H9 (cell line): Measurements from ENCODE around the gene BHLHE23. TPM values are rescaled to one million over a fixed set of nuclear protein-coding genes. Genes with fewer than 3 reads are reported as not detected.

Experiments used
- DNase-seq: peaks from one replicate; pipeline ENCODE4 v3.0.0-alpha.2; 2017
- H2AFZ ChIP-seq: one replicate; pipeline ENCODE4 v1.6.1; 2013; ENCODE audit warnings: mild to moderate bottlenecking, low read length, control low read depth, moderate library complexity
- H2AK5ac ChIP-seq: 2 replicates; pipeline ENCODE4 v1.6.1; 2013; ENCODE audit warnings: low read length, control low read depth, mixed read lengths; ENCODE audit not compliant: insufficient read length
- H2BK120ac ChIP-seq: one replicate; pipeline ENCODE4 v1.6.1; 2013; ENCODE audit warnings: low read depth, mild to moderate bottlenecking, low read length, control low read depth, inconsistent platforms; ENCODE audit not compliant: poor library complexity, severe bottlenecking
- H2BK12ac ChIP-seq: 2 replicates; pipeline ENCODE4 v1.6.1; 2013; ENCODE audit warnings: low read length, control low read depth, mixed read lengths, low read depth; ENCODE audit not compliant: insufficient read length
- H2BK15ac ChIP-seq: 2 replicates; pipeline ENCODE4 v1.6.1; 2013; ENCODE audit warnings: low read depth, low read length, control low read depth
- H2BK20ac ChIP-seq: one replicate; pipeline ENCODE4 v1.6.1; 2013; ENCODE audit warnings: low read depth, mild to moderate bottlenecking, low read length, control low read depth, inconsistent platforms; ENCODE audit not compliant: poor library complexity, severe bottlenecking
- H2BK5ac ChIP-seq: 2 replicates; pipeline ENCODE4 v1.6.1; 2013; ENCODE audit warnings: low read length, control low read depth, mixed read lengths; ENCODE audit not compliant: insufficient read length
- H3K14ac ChIP-seq: 2 replicates; pipeline ENCODE4 v1.6.1; 2013; ENCODE audit warnings: low read length, control low read depth; ENCODE audit not compliant: insufficient read depth
- H3K18ac ChIP-seq: 2 replicates; pipeline ENCODE4 v1.6.1; 2013; ENCODE audit warnings: low read depth, mild to moderate bottlenecking, mixed read lengths, low read length, control low read depth; ENCODE audit not compliant: insufficient read length
- H3K23ac ChIP-seq: 2 replicates; pipeline ENCODE4 v1.6.1; 2013; ENCODE audit warnings: low read length, control low read depth, mixed read lengths, low read depth; ENCODE audit not compliant: insufficient read length
- H3K23me2 ChIP-seq: 2 replicates; pipeline ENCODE4 v1.6.1; 2013; ENCODE audit warnings: low read depth, mild to moderate bottlenecking, mixed read lengths, low read length, control low read depth; ENCODE audit not compliant: insufficient read length, poor library complexity, severe bottlenecking
- H3K27ac ChIP-seq: 2 replicates; pipeline ENCODE4 v1.5.1; 2013; ENCODE audit warnings: low read length, control low read depth, mixed read lengths, low read depth; ENCODE audit not compliant: insufficient read length
- H3K27me3 ChIP-seq: 2 replicates; pipeline ENCODE4 v1.6.1; 2013; ENCODE audit warnings: low read length, control low read depth, inconsistent platforms; ENCODE audit not compliant: insufficient read depth
- H3K4ac ChIP-seq: 2 replicates; pipeline ENCODE4 v1.6.1; 2013; ENCODE audit warnings: low read depth, mild to moderate bottlenecking, control low read depth, inconsistent platforms, low read length, moderate library complexity
- H3K4me1 ChIP-seq: 2 replicates; pipeline ENCODE4 v1.6.1; 2013; ENCODE audit warnings: low read length, control low read depth, inconsistent platforms; ENCODE audit not compliant: insufficient read depth
- H3K4me2 ChIP-seq: 2 replicates; pipeline ENCODE4 v1.6.1; 2013; ENCODE audit warnings: low read length, control low read depth, mixed read lengths; ENCODE audit not compliant: insufficient read length, insufficient read depth
- H3K56ac ChIP-seq: 2 replicates; pipeline ENCODE4 v1.6.1; 2013; ENCODE audit warnings: low read depth, mild to moderate bottlenecking, mixed read lengths, low read length, control low read depth; ENCODE audit not compliant: insufficient read length
- H3K79me1 ChIP-seq: 2 replicates; pipeline ENCODE4 v1.6.1; 2013; ENCODE audit warnings: low read depth, mild to moderate bottlenecking, moderate library complexity, low read length, control low read depth, inconsistent platforms; ENCODE audit not compliant: insufficient read depth, poor library complexity, severe bottlenecking
- H3K79me2 ChIP-seq: 2 replicates; pipeline ENCODE4 v1.6.1; 2013; ENCODE audit warnings: low read length, control low read depth, inconsistent platforms; ENCODE audit not compliant: insufficient read depth
- H3K9ac ChIP-seq: 2 replicates; pipeline ENCODE4 v1.6.1; 2013; ENCODE audit warnings: low read length, control low read depth, mixed read lengths; ENCODE audit not compliant: insufficient read length; ENCODE audit errors: extremely low read depth
- H3K9me3 ChIP-seq: one replicate; pipeline ENCODE4 v1.6.1; 2013; ENCODE audit warnings: low read depth, low read length, inconsistent platforms; ENCODE audit not compliant: control insufficient read depth
- H3T11ph ChIP-seq: one replicate; pipeline ENCODE4 v1.6.1; 2013; ENCODE audit warnings: mild to moderate bottlenecking, low read length, control low read depth, inconsistent platforms
- H4K20me1 ChIP-seq: one replicate; pipeline ENCODE4 v1.6.1; 2013; ENCODE audit not compliant: control insufficient read depth, insufficient read length, insufficient read depth
- H4K5ac ChIP-seq: 2 replicates; pipeline ENCODE4 v1.6.1; 2013; ENCODE audit warnings: low read depth, mild to moderate bottlenecking, mixed read lengths, low read length, control low read depth; ENCODE audit not compliant: insufficient read length
- H4K8ac ChIP-seq: replicated peaks from 2 replicates; pipeline ENCODE4 v1.6.1; 2013; ENCODE audit warnings: low read length, control low read depth, mixed read lengths, low read depth; ENCODE audit not compliant: insufficient read length
- H4K91ac ChIP-seq: 2 replicates; pipeline ENCODE4 v1.6.1; 2013; ENCODE audit warnings: low read depth, mild to moderate bottlenecking, moderate library complexity, mixed read lengths, low read length, control low read depth; ENCODE audit not compliant: insufficient read length
- H3K27ac Mint-ChIP-seq, 3 experiments: 2 replicates in 2 of 3; 3 replicates in 1 of 3; pipeline ENCODE4 v1.8.0; 2020 to 2021; ENCODE audit warnings: mixed read lengths in 3 of 3, mild to moderate bottlenecking in 1 of 3, moderate library complexity in 1 of 3
- H3K27me3 Mint-ChIP-seq: 2 replicates; pipeline ENCODE4 v1.8.0; 2021; ENCODE audit warnings: low read depth, mild to moderate bottlenecking, moderate library complexity, mixed read lengths
- H3K36me3 Mint-ChIP-seq, 3 experiments: 2 replicates in 2 of 3; 3 replicates in 1 of 3; pipeline ENCODE4 v1.8.0; 2020 to 2021; ENCODE audit warnings: low read depth in 3 of 3, mixed read lengths in 3 of 3; ENCODE audit not compliant: insufficient read depth in 1 of 3
- H3K4me1 Mint-ChIP-seq, 2 experiments: 2 replicates each; pipeline ENCODE4 v1.8.0; 2020; ENCODE audit warnings: mixed read lengths in 2 of 2
- H3K4me3 Mint-ChIP-seq, 2 experiments: 2 replicates in 1 of 2; 3 replicates in 1 of 2; pipeline ENCODE4 v1.8.0; 2020 to 2021; ENCODE audit warnings: mild to moderate bottlenecking in 2 of 2, mixed read lengths in 2 of 2, moderate library complexity in 1 of 2
- H3K9me3 Mint-ChIP-seq, 2 experiments: 2 replicates in 1 of 2; 3 replicates in 1 of 2; pipeline ENCODE4 v1.8.0; 2020; ENCODE audit warnings: mild to moderate bottlenecking in 2 of 2, mixed read lengths in 2 of 2, moderate library complexity in 1 of 2
- CTCF ChIP-seq: fragments of 200-600 bp; sonication (generic); conservative IDR thresholded peaks from 3 replicates; pipeline ENCODE4 v1.8.0; 2021; ENCODE audit warnings: antibody characterized with exemption, mild to moderate bottlenecking
- WGBS: extraction: QIAGEN DNeasy Blood & Tissue Kit; methylation state at CpG from one replicate; pipeline ENCODE4 v1.1.7; 2013; ENCODE audit warnings: missing lambda C conversion rate, low lambda C conversion rate, mixed read lengths; ENCODE audit not compliant: insufficient read length; ENCODE audit errors: extremely low coverage; 5-methylcytosine and 5-hydroxymethylcytosine counted together
- total RNA-seq: library from RNA; stranded (reverse); gene quantifications from 2 replicates; pipeline ENCODE4 v1.2.1, GENCODE V29; 2021

Gene BHLHE23
- total RNA-seq, 1 experiment from 2014 or later, result 0.35 TPM

GRCh38 chr20:62956387-62957135 lies 50.2 kb downstream of the BHLHE23 start:
- H3K79me2 ChIP-seq, result no peaks in the 10 kb centered on the region; the same call in 1 of the 2 replicates
- Mint-ChIP-seq H3K9me3 (no peaks in the 10 kb centered on the region), H3K36me3 (peaks cover 2 to 10% (median 7%) of the 10 kb centered on the region in 3 experiments; a peak in 4 of 7 replicates), H3K27ac (0 out of 7 replicates have a peak overlapping the region, but pooled peaks of 2 of the 3 experiments have one; percentile 44 to 70), H3K27me3 (no peaks in the 10 kb centered on the region; the same call in 1 of the 2 replicates), H3K4me3 (no peak overlapping the region), H3K4me1 (peaks cover 14 to 32% of the 10 kb centered on the region in 2 experiments)
- no peak overlapping the region for H2BK15ac ChIP-seq
- WGBS, result no CpG with 5 or more reads among the region's 25 CpGs
- no peak for TF ChIP-seq CTCF
- no peak overlapping the region for H4K5ac ChIP-seq
- H3K56ac ChIP-seq, result no peak overlapping the region
- no peak overlapping the region for H3K27ac ChIP-seq
- no peak overlapping the region for H3T11ph ChIP-seq
- H3K18ac ChIP-seq, result no peak overlapping the region
- H2BK120ac ChIP-seq, result no peak overlapping the region
- H3K9ac ChIP-seq, result no peak overlapping the region
- H2BK20ac ChIP-seq, result no peak overlapping the region
- peaks cover 10% of the 10 kb centered on the region for H3K23me2 ChIP-seq
- no peak overlapping the region for H4K91ac ChIP-seq
- H4K8ac ChIP-seq, result no peak overlapping the region
- no peaks in the 10 kb centered on the region for H3K27me3 ChIP-seq
- no peak overlapping the region for H3K23ac ChIP-seq
- no peaks in the 10 kb centered on the region for H3K79me1 ChIP-seq
- H3K9me3 ChIP-seq, result no peaks in the 10 kb centered on the region
- H2BK12ac ChIP-seq, result no peak overlapping the region
- no peak overlapping the region for H2BK5ac ChIP-seq
- no peak overlapping the region for H3K14ac ChIP-seq
- no peak overlapping the region for H2AK5ac ChIP-seq
- no peak for DNase-seq
- no peak overlapping the region for H3K4ac ChIP-seq
- peaks cover 3% of the 10 kb centered on the region for H3K4me1 ChIP-seq
- H3K4me2 ChIP-seq, result no peak overlapping the region
- H2AFZ ChIP-seq, result no peak overlapping the region
- H4K20me1 ChIP-seq, result no peaks in the 10 kb centered on the region

Other genes with a start within 250 kb of the BHLHE23 start
- 14.6 and 16.3 TPM in 2 replicates for gene MRGBP, start 210.5 kb downstream of the BHLHE23 start, total RNA-seq
- 33.0 and 33.1 TPM in 2 replicates for gene OGFR, start 202.1 kb downstream of the BHLHE23 start, total RNA-seq
- gene COL9A3, start 189.9 kb downstream of the BHLHE23 start, total RNA-seq, result 137 and 150 TPM in 2 replicates
- gene TCFL5, start 145.1 kb downstream of the BHLHE23 start, total RNA-seq, result 15.9 and 16.4 TPM in 2 replicates
- gene DIDO1, start 80.5 kb downstream of the BHLHE23 start, total RNA-seq, result 85.9 TPM in 2 replicates
- gene GID8, start 68.8 kb downstream of the BHLHE23 start, total RNA-seq, result 60.9 and 62.9 TPM in 2 replicates
- gene SLC17A9, start 54.3 kb downstream of the BHLHE23 start, total RNA-seq, result 19.9 and 20.9 TPM in 2 replicates
- gene YTHDF1, start 209.2 kb upstream of the BHLHE23 start, total RNA-seq, result 85.4 TPM in 2 replicates
- gene BIRC7, start 228.9 kb upstream of the BHLHE23 start, total RNA-seq, result 0.31 TPM in 1 of 2 replicates, not detected in the other
- gene NKAIN4, start 247.5 kb upstream of the BHLHE23 start, total RNA-seq, result 19.1 and 20.9 TPM in 2 replicates